ENCODE results near the gene PLCB1. TPM values are rescaled to one million over a fixed set of nuclear protein-coding genes. Genes with fewer than 3 reads are reported as not detected.
A peak's percentile ranks its signal among the peaks of the same experiment; 100 is the strongest.

The PLCB1 gene
- total RNA-seq, 2 experiments from 2014 or later = 0.63 to 1.5 TPM

GRCh38 chr20:8782804-8783203 lies 650.7 kb downstream of the PLCB1 start:
- no peaks in the 10 kb centered on the region for H3K36me3 Mint-ChIP-seq (ENCODE audit: low read depth)
- ChIA-PET CTCF (no interaction called here), POLR2A (no interaction called here)
- H3K27ac Mint-ChIP-seq = no peak overlapping the region
- ATAC-seq = no peak
- no peak overlapping the region for H3K4me3 Mint-ChIP-seq
- H3K4me1 Mint-ChIP-seq (ENCODE audit: low read depth) = no peaks in the 10 kb centered on the region
- DNase-seq = no peak
- no peaks in the 10 kb centered on the region for H3K27me3 Mint-ChIP-seq (ENCODE audit: low read depth)
- H3K9me3 Mint-ChIP-seq (ENCODE audit: insufficient read depth) = no peaks in the 10 kb centered on the region

GRCh38 chr20:8783734-8784133 lies 651.7 kb downstream of the PLCB1 start:
- H3K36me3 Mint-ChIP-seq (ENCODE audit: low read depth) = no peaks in the 10 kb centered on the region
- H3K4me1 Mint-ChIP-seq (ENCODE audit: low read depth) = no peaks in the 10 kb centered on the region
- H3K27ac Mint-ChIP-seq = no peak overlapping the region
- DNase-seq = no peak
- ATAC-seq = no peak
- H3K4me3 Mint-ChIP-seq = no peak overlapping the region
- no peaks in the 10 kb centered on the region for H3K9me3 Mint-ChIP-seq (ENCODE audit: insufficient read depth)
- CTCF ChIA-PET = no interaction called here
- no peaks in the 10 kb centered on the region for H3K27me3 Mint-ChIP-seq (ENCODE audit: low read depth)
- POLR2A ChIA-PET = no interaction called here

- H3K9me3 Mint-ChIP-seq (ENCODE audit: insufficient read depth) = no peaks in the 10 kb centered on the region
- H3K27me3 Mint-ChIP-seq (ENCODE audit: low read depth) = no peaks in the 10 kb centered on the region
These were observed 654.3 kb downstream of the PLCB1 start for GRCh38 chr20:8786383-8786782.

GRCh38 chr20:8787090-8787489 lies 655.0 kb downstream of the PLCB1 start:
- no peaks in the 10 kb centered on the region for H3K9me3 Mint-ChIP-seq (ENCODE audit: insufficient read depth)
- ChIA-PET CTCF (no interaction called here), POLR2A (no interaction called here)
- no peak overlapping the region for H3K27ac Mint-ChIP-seq
- no peaks in the 10 kb centered on the region for H3K36me3 Mint-ChIP-seq (ENCODE audit: low read depth)
- no peak for DNase-seq
- H3K4me3 Mint-ChIP-seq = no peak overlapping the region
- no peak for ATAC-seq
- H3K4me1 Mint-ChIP-seq (ENCODE audit: low read depth) = no peaks in the 10 kb centered on the region
- no peaks in the 10 kb centered on the region for H3K27me3 Mint-ChIP-seq (ENCODE audit: low read depth)

More at GRCh38 chr20:8786383-8786782, 654.3 kb downstream of the PLCB1 start:
- CTCF ChIA-PET = no interaction called here
- ATAC-seq (no peak), DNase-seq (no peak)
- Mint-ChIP-seq H3K4me1 (ENCODE audit: low read depth) (no peaks in the 10 kb centered on the region), H3K27ac (no peak overlapping the region), H3K4me3 (no peak overlapping the region), H3K36me3 (ENCODE audit: low read depth) (no peaks in the 10 kb centered on the region)
- POLR2A ChIA-PET = no interaction called here

GRCh38 chr20:8788275-8788674 lies 656.2 kb downstream of the PLCB1 start:
- CTCF ChIA-PET = no interaction called here
- no peak overlapping the region for H3K4me3 Mint-ChIP-seq

GRCh38 chr20:8788831-8789230 lies 656.8 kb downstream of the PLCB1 start:
- POLR2A ChIA-PET = no interaction called here
- Mint-ChIP-seq H3K36me3 (ENCODE audit: low read depth) (no peaks in the 10 kb centered on the region), H3K27ac (no peak overlapping the region)

More at GRCh38 chr20:8788275-8788674, 656.2 kb downstream of the PLCB1 start:
- Mint-ChIP-seq H3K27me3 (ENCODE audit: low read depth) (no peaks in the 10 kb centered on the region), H3K9me3 (ENCODE audit: insufficient read depth) (no peaks in the 10 kb centered on the region), H3K4me1 (ENCODE audit: low read depth) (no peaks in the 10 kb centered on the region), H3K27ac (no peak overlapping the region), H3K36me3 (ENCODE audit: low read depth) (no peaks in the 10 kb centered on the region)
- DNase-seq = no peak
- POLR2A ChIA-PET = no interaction called here
- ATAC-seq = no peak

GRCh38 chr20:8790442-8791074 lies 658.5 kb downstream of the PLCB1 start:
- H3K4me1 Mint-ChIP-seq (ENCODE audit: low read depth) = no peaks in the 10 kb centered on the region
- DNase-seq (peak; percentile 32), ATAC-seq (no peak)

More at GRCh38 chr20:8788831-8789230, 656.8 kb downstream of the PLCB1 start:
- Mint-ChIP-seq H3K9me3 (ENCODE audit: insufficient read depth) (no peaks in the 10 kb centered on the region), H3K4me3 (no peak overlapping the region), H3K27me3 (ENCODE audit: low read depth) (no peaks in the 10 kb centered on the region), H3K4me1 (ENCODE audit: low read depth) (no peaks in the 10 kb centered on the region)
- CTCF ChIA-PET = no interaction called here
- ATAC-seq (no peak), DNase-seq (no peak)

GRCh38 chr20:8795404-8795803 lies 663.3 kb downstream of the PLCB1 start:
- no peaks in the 10 kb centered on the region for H3K4me1 Mint-ChIP-seq (ENCODE audit: low read depth)
- no peak for ATAC-seq
- H3K9me3 Mint-ChIP-seq (ENCODE audit: insufficient read depth) = no peaks in the 10 kb centered on the region
- ChIA-PET CTCF (no interaction called here), POLR2A (no interaction called here)
- no peak overlapping the region for H3K4me3 Mint-ChIP-seq
- H3K36me3 Mint-ChIP-seq (ENCODE audit: low read depth) = no peaks in the 10 kb centered on the region
- H3K27ac Mint-ChIP-seq = no peak overlapping the region
- no peak for DNase-seq
- H3K27me3 Mint-ChIP-seq (ENCODE audit: low read depth) = no peaks in the 10 kb centered on the region

More at GRCh38 chr20:8790442-8791074, 658.5 kb downstream of the PLCB1 start:
- H3K9me3 Mint-ChIP-seq (ENCODE audit: insufficient read depth) = no peaks in the 10 kb centered on the region
- no peak overlapping the region for H3K4me3 Mint-ChIP-seq
- ChIA-PET CTCF (interaction anchor here (0.7 to 1.6 kb wide), 8 partner anchors 9 to 602 kb away, joined by 3 to 5 read pairs (median 3); no protein-coding TSS in a partner anchor), POLR2A (no interaction called here)
- no peaks in the 10 kb centered on the region for H3K27me3 Mint-ChIP-seq (ENCODE audit: low read depth)
- H3K36me3 Mint-ChIP-seq (ENCODE audit: low read depth) = no peaks in the 10 kb centered on the region
- H3K27ac Mint-ChIP-seq = no peak overlapping the region

GRCh38 chr20:8796088-8796660 lies 664.1 kb downstream of the PLCB1 start:
- ChIA-PET POLR2A (no interaction called here), CTCF (no interaction called here)
- no peaks in the 10 kb centered on the region for H3K27me3 Mint-ChIP-seq (ENCODE audit: low read depth)
- H3K9me3 Mint-ChIP-seq (ENCODE audit: insufficient read depth) = no peaks in the 10 kb centered on the region
- no peaks in the 10 kb centered on the region for H3K4me1 Mint-ChIP-seq (ENCODE audit: low read depth)
- H3K4me3 Mint-ChIP-seq = no peak overlapping the region
- no peaks in the 10 kb centered on the region for H3K36me3 Mint-ChIP-seq (ENCODE audit: low read depth)
- DNase-seq = no peak
- ATAC-seq = no peak
- H3K27ac Mint-ChIP-seq = no peak overlapping the region

- no peak overlapping the region for H3K4me3 Mint-ChIP-seq
- H3K27ac Mint-ChIP-seq = no peak overlapping the region
- POLR2A ChIA-PET = no interaction called here
- no peaks in the 10 kb centered on the region for H3K27me3 Mint-ChIP-seq (ENCODE audit: low read depth)
- DNase-seq (no peak), ATAC-seq (no peak)
- no peaks in the 10 kb centered on the region for H3K4me1 Mint-ChIP-seq (ENCODE audit: low read depth)
- CTCF ChIA-PET = no interaction called here
- H3K9me3 Mint-ChIP-seq (ENCODE audit: insufficient read depth) = no peaks in the 10 kb centered on the region
- H3K36me3 Mint-ChIP-seq (ENCODE audit: low read depth) = no peaks in the 10 kb centered on the region
These were observed 666.4 kb downstream of the PLCB1 start for GRCh38 chr20:8798505-8798904.

- no peak for ATAC-seq
- H3K4me3 Mint-ChIP-seq = no peak overlapping the region
- H3K9me3 Mint-ChIP-seq (ENCODE audit: insufficient read depth) = no peaks in the 10 kb centered on the region
- H3K27me3 Mint-ChIP-seq (ENCODE audit: low read depth) = no peaks in the 10 kb centered on the region
- H3K27ac Mint-ChIP-seq = no peak overlapping the region
- H3K36me3 Mint-ChIP-seq (ENCODE audit: low read depth) = no peaks in the 10 kb centered on the region
- no peak for DNase-seq
- ChIA-PET CTCF (no interaction called here), POLR2A (no interaction called here)
- H3K4me1 Mint-ChIP-seq (ENCODE audit: low read depth) = no peaks in the 10 kb centered on the region
These were observed 668.0 kb downstream of the PLCB1 start for GRCh38 chr20:8800089-8800488.

- Mint-ChIP-seq H3K36me3 (ENCODE audit: low read depth) (no peaks in the 10 kb centered on the region), H3K4me1 (ENCODE audit: low read depth) (peaks cover 4% of the 10 kb centered on the region), H3K27ac (no peak overlapping the region), H3K9me3 (ENCODE audit: insufficient read depth) (no peaks in the 10 kb centered on the region), H3K27me3 (ENCODE audit: low read depth) (no peaks in the 10 kb centered on the region), H3K4me3 (no peak overlapping the region)
- ChIA-PET CTCF (no interaction called here), POLR2A (no interaction called here)
- DNase-seq (no peak), ATAC-seq (no peak)
These were observed 669.6 kb downstream of the PLCB1 start for GRCh38 chr20:8801686-8802085.

- Mint-ChIP-seq H3K4me3 (no peak overlapping the region), H3K4me1 (ENCODE audit: low read depth) (peaks cover 4% of the 10 kb centered on the region), H3K9me3 (ENCODE audit: insufficient read depth) (no peaks in the 10 kb centered on the region), H3K27ac (no peak overlapping the region), H3K36me3 (ENCODE audit: low read depth) (no peaks in the 10 kb centered on the region), H3K27me3 (ENCODE audit: low read depth) (no peaks in the 10 kb centered on the region)
- ChIA-PET POLR2A (no interaction called here), CTCF (no interaction called here)
- ATAC-seq = no peak
- DNase-seq = no peak
These were observed 671.0 kb downstream of the PLCB1 start for GRCh38 chr20:8803065-8803464.

All from activated CD8-positive, alpha-beta T cell treated with anti-CD3 and anti-CD28 coated beads, Interleukin-2, amount 10 ng/mL, durations not matched to agents 7 days and 5 days (primary cell).